ENCODE results near the gene PATJ.

- TF ChIP-seq CTCF (IDR thresholded peaks at IDR 0.05 in 2 of 3, conservative IDR thresholded peaks at IDR 0.05 in 1 of 3; ENCODE audit: borderline replicate concordance in 1 of 3, insufficient read depth in 1 of 3, low read depth in 2 of 3, low read length in 2 of 3) = no peak
- no peak for TF ChIP-seq CEBPB (IDR thresholded peaks at IDR 0.05; ENCODE audit: low read depth)
- no peak for TF ChIP-seq POLR2A (IDR thresholded peaks at IDR 0.05; ENCODE audit: borderline replicate concordance, extremely low read depth, insufficient read depth, insufficient read length)
- TF ChIP-seq EZH2phosphoT487 (IDR thresholded peaks at IDR 0.05; ENCODE audit: borderline replicate concordance) = no peak
- no peak for TF ChIP-seq ELF1 (IDR thresholded peaks at IDR 0.05; ENCODE audit: borderline replicate concordance, low read depth)
- no peak for TF ChIP-seq TCF7L2 (IDR thresholded peaks at IDR 0.05; ENCODE audit: borderline replicate concordance, extremely low read depth, insufficient read depth, insufficient read length)
- TF ChIP-seq EZH2 (IDR thresholded peaks at IDR 0.05) = no peak
- TF ChIP-seq REST (IDR thresholded peaks at IDR 0.05; ENCODE audit: low read depth) = no peak
- TF ChIP-seq RAD21 (IDR thresholded peaks at IDR 0.05; ENCODE audit: low read depth) = no peak
- no peak for TF ChIP-seq FOSL1 (IDR thresholded peaks at IDR 0.05; ENCODE audit: low read depth)
- TF ChIP-seq POLR2AphosphoS5 (IDR thresholded peaks at IDR 0.05; ENCODE audit: low read depth, low read length) = no peak
- no peak for TF ChIP-seq SP1 (IDR thresholded peaks at IDR 0.05; ENCODE audit: low read depth)
- no peak for TF ChIP-seq SIN3A (IDR thresholded peaks at IDR 0.05; ENCODE audit: low read depth)
Measured at GRCh38 chr1:62057230-62057629, 314.9 kb downstream of the PATJ start.
